Prostate gland (tissue), 2 donors: ENCODE data around the gene MAML3. TPM values are rescaled to one million over a fixed set of nuclear protein-coding genes. Genes with fewer than 3 reads are reported as not detected.

Source experiments
- DNase-seq: peaks from one replicate; pipeline ENCODE4 v3.0.0-alpha.2; 2019; ENCODE audit warnings: low spot score
- H3K27ac ChIP-seq, 2 donors: fragments of 200-600 bp; sonication (generic); 2 replicates each; pipeline ENCODE4 v1.5.1; 2017 to 2019
- H3K27me3 ChIP-seq: fragments of 200-600 bp; sonication (generic); replicated peaks from 2 replicates; pipeline ENCODE4 v1.5.1; 2019; ENCODE audit not compliant: insufficient read depth
- H3K36me3 ChIP-seq, 2 donors: fragments of 200-600 bp; sonication (generic); 1 replicate in 1 of 2; 2 replicates in 1 of 2; pipeline versions ENCODE4 v1.5.1 to v1.8.1; 2017 to 2019
- H3K4me1 ChIP-seq: fragments of 200-600 bp; sonication (generic); replicated peaks from 2 replicates; pipeline ENCODE4 v1.5.1; 2019
- H3K4me3 ChIP-seq, 2 donors: fragments of 200-600 bp; sonication (generic); 2 replicates each; pipeline ENCODE4 v1.5.1; 2017 to 2019
- H3K9me3 ChIP-seq: fragments of 200-600 bp; sonication (generic); 2 replicates; pipeline ENCODE4 v1.5.1; 2017
- POLR2A ChIP-seq: fragments of 450-650 bp; IDR thresholded peaks from one replicate; pipeline ENCODE4 v1.6.1; 2016; ENCODE audit warnings: antibody characterized with exemption, mild to moderate bottlenecking
- POLR2AphosphoS5 ChIP-seq: sonication (generic); formaldehyde crosslinking; IDR thresholded peaks from one replicate; pipeline ENCODE4 v1.6.1; 2017; ENCODE audit warnings: antibody characterized with exemption
- WGBS: methylation state at CpG from one replicate; pipeline ENCODE4 v1.1.5; 2018; 5-methylcytosine and 5-hydroxymethylcytosine counted together
- intact Hi-C: fragments of 100-400 bp; cut with DNase I; formaldehyde crosslinking; loops from one replicate; pipeline ENCODE4 v1.14.2; 2022
- total RNA-seq, 2 donors: library from RNA; depleted of rRNA; stranded (reverse); fragments of >200 nt; gene quantifications; one replicate each; pipeline ENCODE4 v1.1.0, GENCODE V29; 2016
- TF ChIP-seq, protein P1 (sequence below), 4 experiments: fragments of 200-600 bp in 2 of 4; fragments of 450-650 bp in 2 of 4; sonication (generic) in 2 of 4; IDR thresholded peaks; 1 replicate in 3 of 4; 2 replicates in 1 of 4; pipeline ENCODE4 v1.5.1; 2016 to 2019; ENCODE audit warnings: antibody characterized with exemption in 4 of 4, mild to moderate bottlenecking in 2 of 4, moderate library complexity in 2 of 4

MAML3 gene
- total RNA-seq, 2 donors from 2014 or later = 15.0 to 30.6 TPM

DNA sequence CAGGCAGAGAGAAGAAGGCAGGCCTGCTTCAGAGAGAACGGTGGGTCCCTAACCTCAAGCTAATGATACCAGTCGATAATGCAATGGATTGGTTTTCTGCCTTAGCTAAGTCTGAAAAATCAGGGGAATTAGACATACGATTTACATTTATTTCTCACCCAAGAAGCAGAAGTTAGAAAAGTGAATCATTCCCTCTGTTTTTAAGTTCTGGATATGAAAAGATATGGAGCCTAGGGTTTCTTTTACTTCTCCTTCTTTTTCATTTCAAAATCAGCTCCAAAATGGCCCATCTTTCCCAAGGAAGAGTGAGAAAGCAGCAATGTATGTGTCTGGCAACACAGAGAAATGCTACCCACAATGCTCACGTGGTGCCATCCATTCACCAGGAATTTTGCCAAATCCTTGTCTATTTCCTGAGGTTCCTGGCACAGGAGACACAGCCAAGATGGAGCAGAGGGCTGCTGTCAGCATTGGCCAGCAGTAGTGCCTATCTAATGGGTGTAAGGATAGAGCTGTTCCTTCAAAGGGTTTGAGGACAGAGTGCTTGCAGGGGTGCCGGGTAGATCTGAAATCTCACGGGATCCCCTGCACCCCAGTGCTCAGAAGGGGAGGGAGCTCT is 231.5 kb downstream of the MAML3 start:
- H3K36me3 ChIP-seq = no peaks in the 10 kb centered on the region

GRCh38 chr4:139921429-139922184 is 232.4 kb downstream of the MAML3 start:
- intact Hi-C loops = loop anchor here (5.0 kb wide), 1 partner anchor 81 kb away; no protein-coding TSS in a partner anchor
- peaks cover 33% of the 10 kb centered on the region for H3K4me1 ChIP-seq
- peak; percentile 90 for DNase-seq
- H3K27me3 ChIP-seq = no peaks in the 10 kb centered on the region
- H3K9me3 ChIP-seq = no peaks in the 10 kb centered on the region
- H3K4me3 ChIP-seq = no peak overlapping the region
- no peaks in the 10 kb centered on the region for H3K36me3 ChIP-seq
- peak overlapping the region; percentile 53 to 72 for H3K27ac ChIP-seq
- WGBS = 13% methylated on average over 11 of the region's 11 CpGs
- TF ChIP-seq POLR2AphosphoS5 = peak; percentile 83
- no peak for TF ChIP-seq POLR2A

More for the DNA sequence above, 231.5 kb downstream of the MAML3 start:
- intact Hi-C loops = loop anchor here (5.0 kb wide), 1 partner anchor 80 kb away; no protein-coding TSS in a partner anchor
- Histone ChIP-seq H3K27me3 (no peaks in the 10 kb centered on the region), H3K9me3 (no peaks in the 10 kb centered on the region), H3K4me3 (no peak overlapping the region), H3K27ac (peak overlapping the region; percentile 53 to 72), H3K4me1 (peaks cover 33% of the 10 kb centered on the region)
- no peak for TF ChIP-seq POLR2A
- TF ChIP-seq, protein P1, sequence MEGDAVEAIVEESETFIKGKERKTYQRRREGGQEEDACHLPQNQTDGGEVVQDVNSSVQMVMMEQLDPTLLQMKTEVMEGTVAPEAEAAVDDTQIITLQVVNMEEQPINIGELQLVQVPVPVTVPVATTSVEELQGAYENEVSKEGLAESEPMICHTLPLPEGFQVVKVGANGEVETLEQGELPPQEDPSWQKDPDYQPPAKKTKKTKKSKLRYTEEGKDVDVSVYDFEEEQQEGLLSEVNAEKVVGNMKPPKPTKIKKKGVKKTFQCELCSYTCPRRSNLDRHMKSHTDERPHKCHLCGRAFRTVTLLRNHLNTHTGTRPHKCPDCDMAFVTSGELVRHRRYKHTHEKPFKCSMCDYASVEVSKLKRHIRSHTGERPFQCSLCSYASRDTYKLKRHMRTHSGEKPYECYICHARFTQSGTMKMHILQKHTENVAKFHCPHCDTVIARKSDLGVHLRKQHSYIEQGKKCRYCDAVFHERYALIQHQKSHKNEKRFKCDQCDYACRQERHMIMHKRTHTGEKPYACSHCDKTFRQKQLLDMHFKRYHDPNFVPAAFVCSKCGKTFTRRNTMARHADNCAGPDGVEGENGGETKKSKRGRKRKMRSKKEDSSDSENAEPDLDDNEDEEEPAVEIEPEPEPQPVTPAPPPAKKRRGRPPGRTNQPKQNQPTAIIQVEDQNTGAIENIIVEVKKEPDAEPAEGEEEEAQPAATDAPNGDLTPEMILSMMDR (IDR thresholded peaks at IDR 0.05) = no peak
- peak; percentile 11 for TF ChIP-seq POLR2AphosphoS5
- 53% methylated on average over 6 of the region's 6 CpGs for WGBS
- DNase-seq = no peak

GRCh38 chr4:139920486-139921002 is 233.4 kb downstream of the MAML3 start:
- Histone ChIP-seq H3K27ac (peak overlapping the region; percentile 53 to 72), H3K4me3 (no peak overlapping the region), H3K27me3 (no peaks in the 10 kb centered on the region), H3K4me1 (peaks cover 33% of the 10 kb centered on the region), H3K36me3 (no peaks in the 10 kb centered on the region), H3K9me3 (no peaks in the 10 kb centered on the region)
- TF ChIP-seq, protein P1 (IDR thresholded peaks at IDR 0.05) = no peak
- no peak for TF ChIP-seq POLR2AphosphoS5
- TF ChIP-seq POLR2A = no peak
- WGBS = 59% methylated on average over 3 of the region's 3 CpGs
- DNase-seq = no peak
- intact Hi-C loops = loop anchor here (5.0 kb wide), 1 partner anchor 82 kb away; no protein-coding TSS in a partner anchor

DNA sequence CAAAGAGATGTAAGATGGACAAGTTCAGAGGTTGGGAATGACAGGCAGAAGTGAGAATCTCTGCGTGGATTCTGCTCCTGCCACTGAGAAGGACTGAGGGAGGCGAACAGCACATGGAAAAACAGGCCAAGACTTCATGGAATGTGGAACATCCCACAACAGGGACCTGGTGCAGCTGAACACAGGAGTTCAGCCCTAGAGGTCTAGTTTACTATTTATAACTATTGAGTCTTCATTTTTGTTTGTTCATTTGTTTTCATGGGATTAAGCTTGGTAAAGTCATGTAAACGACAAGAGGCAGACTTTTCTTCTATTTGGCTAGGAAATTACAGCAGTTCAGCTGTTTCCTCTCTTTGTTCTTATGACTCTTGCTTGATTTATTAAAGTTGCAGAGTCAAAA is 234.5 kb downstream of the MAML3 start:
- Histone ChIP-seq H3K9me3 (no peaks in the 10 kb centered on the region), H3K4me1 (peaks cover 33% of the 10 kb centered on the region), H3K27ac (peak overlapping the region; percentile 53 to 72), H3K36me3 (no peaks in the 10 kb centered on the region), H3K27me3 (no peaks in the 10 kb centered on the region), H3K4me3 (no peak overlapping the region)
- intact Hi-C loops = loop anchor here (5.0 to 10.0 kb wide), 2 partner anchors 233 to 335 kb away; partner anchors contain the start of gene MAML3
- no peak for DNase-seq
- TF ChIP-seq POLR2AphosphoS5 = peak; percentile 31
- TF ChIP-seq, protein P1 (IDR thresholded peaks at IDR 0.05) = no peak
- no peak for TF ChIP-seq POLR2A
- 16% methylated on average over 3 of the region's 3 CpGs for WGBS

GRCh38 chr4:139919004-139919403 is 235.0 kb downstream of the MAML3 start:
- DNase-seq = no peak
- intact Hi-C loops = loop anchor here (5.0 to 10.0 kb wide), 2 partner anchors 233 to 336 kb away; partner anchors contain the start of gene MAML3
- H3K4me3 ChIP-seq = no peak overlapping the region
- H3K4me1 ChIP-seq = peaks cover 33% of the 10 kb centered on the region
- no peaks in the 10 kb centered on the region for H3K27me3 ChIP-seq
- TF ChIP-seq POLR2AphosphoS5 (no peak), POLR2A (no peak)
- TF ChIP-seq, protein P1 (IDR thresholded peaks at IDR 0.05) = no peak
- no peaks in the 10 kb centered on the region for H3K36me3 ChIP-seq
- H3K27ac ChIP-seq = peak overlapping the region; percentile 53 to 72
- H3K9me3 ChIP-seq = no peaks in the 10 kb centered on the region
